ENCODE data around the gene KDM5B.
"Not testable (repeated sequence)": the region's sequence is repeated elsewhere in the genome, so short reads cannot be mapped to it uniquely, and the experiment has no call there.

Gene KDM5B

DNA sequence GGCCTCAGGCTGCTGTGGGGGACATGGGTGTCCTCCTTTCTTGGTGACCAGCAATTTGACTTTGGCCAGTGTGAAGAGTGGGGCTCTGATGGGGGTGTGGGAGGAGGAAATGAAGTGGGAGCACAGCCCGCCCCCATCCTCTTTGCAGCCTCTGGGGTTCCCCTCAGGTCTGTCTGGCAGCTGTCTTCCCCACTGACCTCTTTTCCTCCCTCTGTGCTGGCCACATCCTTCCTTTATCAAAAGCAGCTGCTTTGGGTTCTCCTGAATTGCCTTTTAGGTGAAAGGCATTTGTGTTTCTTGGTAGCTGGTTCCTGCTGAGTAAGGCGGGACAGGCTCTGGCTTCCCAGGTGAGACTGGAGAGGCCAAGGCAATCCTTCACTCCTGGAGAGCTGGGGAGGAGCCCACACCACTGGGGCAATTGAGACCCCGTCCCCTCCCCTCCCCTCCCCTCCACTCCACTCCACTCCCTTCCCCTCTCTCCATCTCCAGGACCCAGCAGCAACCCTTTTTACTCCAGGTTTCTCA lies 27.4 kb upstream of the KDM5B start:
- DNase-seq (ENCODE audit: low read depth), result peak; percentile 19
- no peak overlapping the region for H3K4me3 ChIP-seq (ENCODE audit: control insufficient read depth, low read depth, low read length)

DNA sequence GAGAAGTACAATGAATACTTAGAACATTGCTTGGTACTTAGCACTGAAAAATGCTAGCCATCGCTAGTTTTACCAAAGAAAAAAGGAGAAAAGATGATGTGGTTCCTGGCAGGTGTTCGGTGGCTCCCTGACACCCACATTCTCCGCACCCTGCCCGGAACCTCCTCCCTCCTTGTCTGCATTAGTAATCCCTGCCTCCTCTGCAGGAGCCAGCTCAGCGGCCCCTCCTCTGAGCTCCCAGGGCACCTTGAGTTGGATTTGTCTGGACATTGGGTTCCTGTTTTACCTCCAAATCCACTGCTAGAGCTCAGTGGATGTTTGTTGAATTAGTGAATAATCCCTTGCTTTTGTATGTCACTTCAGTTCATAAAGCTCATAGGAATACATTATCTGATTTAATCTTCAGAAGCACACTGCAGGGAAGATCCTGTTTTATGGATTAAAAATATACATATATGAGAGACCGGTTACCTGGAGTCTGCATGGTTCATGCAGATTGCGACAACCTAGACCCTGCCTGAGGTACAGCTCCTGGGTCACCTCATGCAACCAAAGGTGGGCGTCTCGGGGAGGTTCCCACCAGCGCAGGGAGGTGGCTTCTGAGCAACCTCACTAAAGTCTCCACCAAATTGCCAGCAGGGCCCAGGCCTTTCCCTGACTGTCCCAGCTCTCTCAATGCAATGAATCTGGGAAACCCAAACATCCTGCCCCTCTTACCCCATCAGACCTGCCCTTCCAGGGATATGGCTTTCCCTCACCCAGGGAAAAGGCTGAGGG lies 26.7 kb upstream of the KDM5B start:
- DNase-seq (ENCODE audit: low read depth), result no peak
- H3K4me3 ChIP-seq (ENCODE audit: control insufficient read depth, low read depth, low read length), result no peak overlapping the region
- TF ChIP-seq, protein P1, sequence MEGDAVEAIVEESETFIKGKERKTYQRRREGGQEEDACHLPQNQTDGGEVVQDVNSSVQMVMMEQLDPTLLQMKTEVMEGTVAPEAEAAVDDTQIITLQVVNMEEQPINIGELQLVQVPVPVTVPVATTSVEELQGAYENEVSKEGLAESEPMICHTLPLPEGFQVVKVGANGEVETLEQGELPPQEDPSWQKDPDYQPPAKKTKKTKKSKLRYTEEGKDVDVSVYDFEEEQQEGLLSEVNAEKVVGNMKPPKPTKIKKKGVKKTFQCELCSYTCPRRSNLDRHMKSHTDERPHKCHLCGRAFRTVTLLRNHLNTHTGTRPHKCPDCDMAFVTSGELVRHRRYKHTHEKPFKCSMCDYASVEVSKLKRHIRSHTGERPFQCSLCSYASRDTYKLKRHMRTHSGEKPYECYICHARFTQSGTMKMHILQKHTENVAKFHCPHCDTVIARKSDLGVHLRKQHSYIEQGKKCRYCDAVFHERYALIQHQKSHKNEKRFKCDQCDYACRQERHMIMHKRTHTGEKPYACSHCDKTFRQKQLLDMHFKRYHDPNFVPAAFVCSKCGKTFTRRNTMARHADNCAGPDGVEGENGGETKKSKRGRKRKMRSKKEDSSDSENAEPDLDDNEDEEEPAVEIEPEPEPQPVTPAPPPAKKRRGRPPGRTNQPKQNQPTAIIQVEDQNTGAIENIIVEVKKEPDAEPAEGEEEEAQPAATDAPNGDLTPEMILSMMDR (conservative IDR thresholded peaks at IDR 0.05; ENCODE audit: control insufficient read depth, insufficient read depth, low read depth, low read length), result no peak

More for the DNA sequence above, 27.4 kb upstream of the KDM5B start:
- TF ChIP-seq, protein P1 (conservative IDR thresholded peaks at IDR 0.05; ENCODE audit: control insufficient read depth, insufficient read depth, low read depth, low read length), result no peak

DNA sequence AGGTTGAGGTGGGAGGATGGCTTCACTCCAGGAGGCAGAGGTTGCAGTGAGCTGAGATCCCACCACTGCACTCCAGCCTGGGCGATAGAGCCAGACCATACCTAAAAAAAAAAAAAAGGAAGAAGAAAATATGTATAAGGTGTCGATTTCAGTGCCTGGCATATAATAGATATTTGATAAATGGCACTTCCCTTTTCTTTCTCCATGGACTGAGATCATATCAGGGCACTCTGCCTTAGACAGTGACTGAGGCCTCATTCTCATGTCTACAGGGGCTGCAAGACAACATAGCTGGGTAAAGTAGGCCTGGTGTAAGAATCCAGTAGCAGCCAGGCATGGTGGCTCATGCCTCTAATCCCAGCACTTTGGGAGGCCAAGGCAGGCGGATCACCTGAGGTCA lies 23.7 kb upstream of the KDM5B start:
- no peak for DNase-seq (ENCODE audit: low read depth)
- H3K4me3 ChIP-seq (ENCODE audit: control insufficient read depth, low read depth, low read length), result no peak overlapping the region
- TF ChIP-seq, protein P1 (conservative IDR thresholded peaks at IDR 0.05; ENCODE audit: control insufficient read depth, insufficient read depth, low read depth, low read length), result no peak

DNA sequence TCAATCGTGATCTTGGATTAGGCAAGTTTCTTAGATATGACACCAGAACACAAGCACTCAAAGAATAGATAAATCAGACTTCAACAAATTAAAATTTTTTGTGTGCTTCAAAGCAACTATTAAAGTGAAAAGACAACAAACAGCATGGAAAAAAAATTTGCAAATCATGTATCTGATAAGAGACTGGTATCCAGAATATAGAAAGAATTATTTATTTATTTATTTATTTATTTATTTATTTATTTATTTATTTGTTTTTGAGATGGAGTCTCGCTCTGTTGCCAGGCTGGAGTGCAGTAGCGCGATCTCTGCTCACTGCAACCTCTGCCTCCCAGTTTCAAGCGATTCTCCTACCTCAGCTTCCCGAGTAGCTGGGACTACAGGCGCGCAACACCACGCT lies 21.0 kb upstream of the KDM5B start:
- not testable (repeated sequence) for DNase-seq (ENCODE audit: low read depth); H3K4me3 ChIP-seq (ENCODE audit: control insufficient read depth, low read depth, low read length)

DNA sequence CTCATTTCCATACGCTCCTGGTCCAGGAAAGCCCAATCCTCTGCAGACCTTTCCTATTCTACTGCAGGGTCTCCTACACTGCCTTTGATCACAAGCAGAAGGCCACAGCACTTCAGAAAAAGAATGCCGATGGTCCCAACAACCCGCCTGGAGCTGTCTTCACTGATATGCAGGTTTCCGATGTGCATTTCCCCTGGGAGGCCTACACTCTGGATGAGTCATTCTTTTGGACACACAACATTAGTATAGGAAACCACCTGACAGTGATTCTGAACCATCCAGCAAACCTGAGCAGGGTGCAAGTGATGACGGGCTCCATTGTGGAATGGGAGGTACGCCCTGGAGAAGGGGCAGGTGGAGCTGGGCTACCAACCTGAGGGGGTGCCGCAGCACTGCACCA lies 17.5 kb upstream of the KDM5B start:
- TF ChIP-seq, protein P1 (conservative IDR thresholded peaks at IDR 0.05; ENCODE audit: control insufficient read depth, insufficient read depth, low read depth, low read length), result no peak
- no peak for DNase-seq (ENCODE audit: low read depth)
- H3K4me3 ChIP-seq (ENCODE audit: control insufficient read depth, low read depth, low read length), result no peak overlapping the region

DNA sequence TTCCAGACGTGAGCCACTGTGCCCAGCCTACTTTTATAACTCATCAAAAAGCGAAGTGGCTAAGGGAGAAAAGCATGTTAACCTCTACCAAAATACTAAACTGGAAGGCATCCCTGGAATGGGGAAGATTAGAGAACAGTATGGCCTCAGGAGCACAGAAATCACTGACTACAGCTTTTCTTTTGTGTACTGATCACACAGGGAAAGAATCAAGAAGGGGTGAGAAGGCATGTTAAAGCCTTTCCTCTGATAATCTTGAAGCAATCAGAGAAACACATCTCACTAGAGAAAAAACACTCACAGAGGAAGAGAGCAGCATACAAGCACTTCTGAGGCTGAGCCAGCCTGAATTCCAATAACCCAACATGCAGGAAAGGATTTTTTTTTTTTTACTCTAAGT lies 13.2 kb upstream of the KDM5B start:
- TF ChIP-seq, protein P1 (conservative IDR thresholded peaks at IDR 0.05; ENCODE audit: control insufficient read depth, insufficient read depth, low read depth, low read length), result no peak
- no peak for DNase-seq (ENCODE audit: low read depth)

DNA sequence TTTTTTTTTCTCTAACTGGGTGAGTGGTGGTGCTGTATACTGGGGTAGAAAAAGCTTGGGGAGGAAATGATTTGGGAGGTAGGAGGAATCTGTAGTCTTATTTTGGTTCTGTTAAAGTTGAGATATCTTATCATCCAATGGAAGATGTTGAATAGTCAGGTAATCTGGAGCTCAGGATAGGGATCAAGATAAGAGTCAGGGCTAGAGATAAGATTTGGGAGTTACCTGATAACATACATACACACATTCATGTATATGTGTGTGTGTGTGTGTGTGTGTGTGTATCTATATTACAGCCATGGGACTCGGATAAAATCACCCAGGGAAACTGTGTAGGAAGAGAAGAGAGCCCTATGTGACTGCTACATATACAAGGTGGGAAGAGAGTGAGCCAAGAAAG lies 10.6 kb upstream of the KDM5B start:
- no peak for DNase-seq (ENCODE audit: low read depth)
- H3K4me3 ChIP-seq (ENCODE audit: control insufficient read depth, low read depth, low read length), result no peak overlapping the region
- TF ChIP-seq, protein P1 (conservative IDR thresholded peaks at IDR 0.05; ENCODE audit: control insufficient read depth, insufficient read depth, low read depth, low read length), result no peak

More for the DNA sequence above, 13.2 kb upstream of the KDM5B start:
- H3K4me3 ChIP-seq (ENCODE audit: control insufficient read depth, low read depth, low read length), result no peak overlapping the region
